IMR-90 (cell line): ENCODE measurements around the gene HACD4. TPM values are rescaled to one million over a fixed set of nuclear protein-coding genes. Genes with fewer than 3 reads are reported as not detected.
A peak's percentile ranks its signal among the peaks of the same experiment; 100 is the strongest.

ENCODE experiments used
- ATAC-seq: fragments of 200-7000 bp; cut with Tn5 transposase; 2 replicates; pipeline ENCODE4 v1.9.1; 2020; ENCODE audit warnings: low read depth, mild to moderate bottlenecking, moderate library complexity
- BruUV-seq: library from RNA; stranded (reverse); fragments of 400-500 nt; replicated peaks from 2 replicates; lab custom pipeline; 2021; lab: Mats Ljungman, UMichigan
- CTCF ChIA-PET: fragments of 300-600 bp; formaldehyde crosslinking; extraction: SDS; loops from one replicate; lab custom pipeline; 2021; ENCODE audit warnings: antibody characterized with exemption; lab: Yijun Ruan, JAX
- POLR2A ChIA-PET: fragments of 300-600 bp; sonication (Branson Sonifier 250); formaldehyde crosslinking; loops from one replicate; lab custom pipeline; 2022; ENCODE audit warnings: antibody characterized with exemption; ENCODE audit not compliant: unreplicated experiment; lab: Charles Lee
- DNase-seq: peaks from one replicate; pipeline ENCODE4 v3.0.0; 2013
- H2AFZ ChIP-seq: replicated peaks from 2 replicates; pipeline ENCODE3; 2013; ENCODE audit warnings: low read length, mild to moderate bottlenecking; ENCODE audit not compliant: poor library complexity
- H2AK5ac ChIP-seq: 2 replicates; pipeline ENCODE4 v1.6.1; 2013; ENCODE audit warnings: low read depth, low read length, inconsistent platforms
- H2AK9ac ChIP-seq: replicated peaks from 2 replicates; pipeline ENCODE3; 2013; ENCODE audit warnings: mild to moderate bottlenecking, low read depth, low read length, moderate library complexity; ENCODE audit not compliant: poor library complexity
- H2BK120ac ChIP-seq: 2 replicates; pipeline ENCODE4 v1.6.1; 2013; ENCODE audit warnings: low read depth, low read length, inconsistent platforms
- H2BK15ac ChIP-seq: 3 replicates; pipeline ENCODE4 v1.6.1; 2013; ENCODE audit warnings: low read depth, low read length, inconsistent platforms
- H2BK20ac ChIP-seq: 2 replicates; pipeline ENCODE4 v1.6.1; 2013; ENCODE audit warnings: low read depth, mild to moderate bottlenecking, inconsistent platforms, low read length, moderate library complexity
- H2BK5ac ChIP-seq: 2 replicates; pipeline ENCODE4 v1.6.1; 2013; ENCODE audit warnings: mild to moderate bottlenecking, low read depth, low read length, inconsistent platforms; ENCODE audit not compliant: poor library complexity, severe bottlenecking
- H3K14ac ChIP-seq: replicated peaks from 2 replicates; pipeline ENCODE4 v1.6.1; 2013; ENCODE audit warnings: low read depth, low read length, inconsistent platforms
- H3K18ac ChIP-seq: 2 replicates; pipeline ENCODE4 v1.6.1; 2013; ENCODE audit warnings: low read depth, low read length, control low read depth
- H3K23ac ChIP-seq: 2 replicates; pipeline ENCODE4 v1.6.1; 2013; ENCODE audit warnings: low read depth, low read length, inconsistent platforms
- H3K27ac ChIP-seq: 2 replicates; pipeline ENCODE4 v1.5.1; 2013; ENCODE audit warnings: mild to moderate bottlenecking, control low read depth, low read length; ENCODE audit not compliant: insufficient read depth
- H3K27me3 ChIP-seq: 2 replicates; pipeline ENCODE4 v1.6.1; 2013; ENCODE audit warnings: low read length; ENCODE audit not compliant: control insufficient read depth, insufficient read depth
- H3K36me3 ChIP-seq: 2 replicates; pipeline ENCODE4 v1.6.1; 2013; ENCODE audit warnings: low read length, mixed read lengths; ENCODE audit not compliant: control insufficient read depth, insufficient read depth
- H3K4ac ChIP-seq: 2 replicates; pipeline ENCODE4 v1.6.1; 2013; ENCODE audit warnings: low read depth, low read length, inconsistent platforms
- H3K4me1 ChIP-seq: 2 replicates; pipeline ENCODE4 v1.6.1; 2013; ENCODE audit warnings: low read length, mixed read lengths; ENCODE audit not compliant: control insufficient read depth, insufficient read depth
- H3K4me2 ChIP-seq: 2 replicates; pipeline ENCODE4 v1.6.1; 2013; ENCODE audit warnings: low read depth, mild to moderate bottlenecking, control low read depth, low read length, moderate library complexity
- H3K4me3 ChIP-seq: 2 replicates; pipeline ENCODE4 v1.5.1; 2013; ENCODE audit warnings: low read depth, mild to moderate bottlenecking, control low read depth, low read length, moderate library complexity; ENCODE audit not compliant: insufficient read depth
- H3K56ac ChIP-seq: 2 replicates; pipeline ENCODE4 v1.6.1; 2013; ENCODE audit warnings: low read length, inconsistent platforms; ENCODE audit not compliant: insufficient read depth; ENCODE audit errors: extremely low read depth
- H3K79me1 ChIP-seq, 2 experiments: 2 replicates each; pipeline ENCODE4 v1.6.1; 2013; ENCODE audit warnings: low read length in 2 of 2, inconsistent platforms in 1 of 2, low read depth in 1 of 2
- H3K9ac ChIP-seq: 2 replicates; pipeline ENCODE4 v1.6.1; 2013; ENCODE audit warnings: low read depth, low read length, control low read depth
- H3K9me1 ChIP-seq: 2 replicates; pipeline ENCODE4 v1.6.1; 2013; ENCODE audit warnings: low read length, inconsistent platforms; ENCODE audit not compliant: insufficient read depth
- H3K9me3 ChIP-seq: 2 replicates; pipeline ENCODE4 v1.6.1; 2013; ENCODE audit warnings: low read length; ENCODE audit not compliant: control insufficient read depth, insufficient read depth
- H4K20me1 ChIP-seq: 2 replicates; pipeline ENCODE4 v1.6.1; 2013; ENCODE audit warnings: low read length, inconsistent platforms; ENCODE audit not compliant: insufficient read depth
- H4K5ac ChIP-seq: 2 replicates; pipeline ENCODE4 v1.6.1; 2013; ENCODE audit warnings: mild to moderate bottlenecking, low read depth, low read length, control low read depth
- H4K8ac ChIP-seq, 2 experiments: 2 replicates each; pipeline ENCODE4 v1.6.1; 2013; ENCODE audit warnings: low read depth in 2 of 2, low read length in 2 of 2, control low read depth in 1 of 2, inconsistent platforms in 1 of 2
- H4K91ac ChIP-seq: 2 replicates; pipeline ENCODE4 v1.6.1; 2013; ENCODE audit warnings: low read depth, low read length, inconsistent platforms; ENCODE audit not compliant: insufficient read depth
- CEBPB ChIP-seq: IDR thresholded peaks from 2 replicates; pipeline ENCODE4 v1.6.1; 2012; ENCODE audit warnings: low read depth, low read length, improper control_type of control experiment
- CHD1 ChIP-seq: IDR thresholded peaks from 2 replicates; pipeline ENCODE4 v1.6.1; 2012; ENCODE audit warnings: low read depth, low read length, improper control_type of control experiment
- FOS ChIP-seq: fragments of 150-350 bp; IDR thresholded peaks from 2 replicates; pipeline ENCODE4 v1.6.1; 2016; ENCODE audit warnings: low read depth, low read length
- MAFK ChIP-seq: IDR thresholded peaks from 2 replicates; pipeline ENCODE4 v1.6.1; 2012; ENCODE audit warnings: low read depth, low read length, improper control_type of control experiment
- MAZ ChIP-seq: IDR thresholded peaks from 2 replicates; pipeline ENCODE4 v1.6.1; 2012; ENCODE audit warnings: low read depth, mild to moderate bottlenecking, low read length, improper control_type of control experiment, moderate library complexity, borderline replicate concordance
- MXI1 ChIP-seq: IDR thresholded peaks from 2 replicates; pipeline ENCODE4 v1.6.1; 2012; ENCODE audit warnings: low read depth, mild to moderate bottlenecking, low read length, moderate library complexity, borderline replicate concordance
- NFE2L2 ChIP-seq: fragments of 150-350 bp; IDR thresholded peaks from 2 replicates; pipeline ENCODE4 v1.6.1; 2016; ENCODE audit warnings: low read depth, mild to moderate bottlenecking, low read length
- POLR2A ChIP-seq: IDR thresholded peaks from 2 replicates; pipeline ENCODE4 v1.6.1; 2012; ENCODE audit warnings: mild to moderate bottlenecking, low read depth, low read length
- RAD21 ChIP-seq: IDR thresholded peaks from 2 replicates; pipeline ENCODE4 v1.6.1; 2012; ENCODE audit warnings: low read length, improper control_type of control experiment
- RCOR1 ChIP-seq: IDR thresholded peaks from 2 replicates; pipeline ENCODE4 v1.6.1; 2012; ENCODE audit warnings: mild to moderate bottlenecking, low read length, improper control_type of control experiment; ENCODE audit not compliant: insufficient replicate concordance
- RFX5 ChIP-seq: IDR thresholded peaks from 2 replicates; pipeline ENCODE4 v1.8.0; 2012; ENCODE audit warnings: low read depth, mild to moderate bottlenecking, low read length, moderate library complexity
- SMC3 ChIP-seq: fragments of 150-350 bp; IDR thresholded peaks from 2 replicates; pipeline ENCODE4 v1.6.1; 2016; ENCODE audit warnings: low read depth, mild to moderate bottlenecking, antibody characterized with exemption, low read length, moderate library complexity
- WGBS, 2 experiments: methylation state at CpG; one replicate each; pipeline versions ENCODE4 v1.1.5 to v1.1.7; 2013; ENCODE audit warnings: missing lambda C conversion rate in 2 of 2; ENCODE audit not compliant: insufficient read length in 1 of 2; ENCODE audit errors: extremely low coverage in 2 of 2; 5-methylcytosine and 5-hydroxymethylcytosine counted together
- dilution Hi-C: fragments of 300-500 bp; cut with HindIII; formaldehyde crosslinking; loops from one replicate; pipeline ENCODE4 v1.14.3; 2018; ENCODE audit warnings: low sequenced_read_pairs; ENCODE audit not compliant: unreplicated experiment
- in situ Hi-C: fragments of 300-500 bp; cut with MboI; formaldehyde crosslinking; loops from 3 replicates; pipeline ENCODE4 v1.14.3; 2019; ENCODE audit warnings: low sequenced_read_pairs, inconsistent platforms, mixed read lengths
- intact Hi-C: fragments of 100-400 bp; cut with micrococcal nuclease; formaldehyde crosslinking; loops from 2 replicates; pipeline ENCODE4 v1.10.0; 2022
- polyA plus RNA-seq, 3 experiments: library from polyadenylated mRNA; depleted of rRNA; stranded (reverse); fragments of >200 nt; gene quantifications; 2 replicates each; pipeline ENCODE4 v1.2.3, GENCODE V29; 2012; ENCODE audit warnings: low replicate concordance in 1 of 3
- total RNA-seq: library from RNA; depleted of rRNA; stranded (reverse); fragments of >200 nt; gene quantifications from 2 replicates; pipeline ENCODE4 v1.2.3, GENCODE V29; 2012
- TF ChIP-seq, protein P1 (sequence below): fragments of 150-350 bp; IDR thresholded peaks from 2 replicates; pipeline ENCODE4 v1.6.1; 2016; ENCODE audit warnings: low read depth, mild to moderate bottlenecking, low read length, moderate library complexity, borderline replicate concordance
- TF ChIP-seq, protein P2 (sequence below): conservative IDR thresholded peaks from 2 replicates; pipeline ENCODE4 v1.5.1; 2012; ENCODE audit warnings: mild to moderate bottlenecking, low read depth, low read length, improper control_type of control experiment
- TF ChIP-seq, protein P3 (sequence below): fragments of 150-350 bp; IDR thresholded peaks from 2 replicates; pipeline ENCODE4 v1.6.1; 2017; ENCODE audit warnings: mild to moderate bottlenecking, antibody characterized with exemption, low read length, low read depth

Gene HACD4
- total and polyA plus RNA-seq, 2 of the 4 experiments (the other 2 are of a cell fraction): 1.9 to 2.2 TPM

DNA sequence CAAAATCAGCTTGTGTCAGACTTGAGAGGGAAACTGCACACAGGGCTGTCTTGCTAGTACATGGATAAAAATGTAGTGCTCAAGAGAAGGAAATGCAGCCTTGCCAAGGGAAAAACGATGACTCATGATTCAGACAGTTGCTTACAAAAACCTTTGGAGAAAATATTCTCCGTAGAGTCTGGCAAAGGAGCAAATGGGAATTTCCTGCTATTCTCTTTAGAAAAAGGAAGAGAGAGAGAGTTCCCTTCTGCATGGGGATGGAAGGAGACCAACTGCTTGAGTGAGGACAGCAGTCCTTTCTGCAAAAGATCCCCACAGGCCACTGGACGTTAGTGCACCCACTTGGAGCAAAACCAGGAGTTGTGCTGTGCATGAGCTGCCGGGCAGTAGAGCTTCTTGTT is 38.7 kb upstream of the HACD4 start:
- H2BK20ac ChIP-seq: peak overlapping the region; percentile 27; the same call in 1 of the 2 replicates
- TF ChIP-seq, protein P1, sequence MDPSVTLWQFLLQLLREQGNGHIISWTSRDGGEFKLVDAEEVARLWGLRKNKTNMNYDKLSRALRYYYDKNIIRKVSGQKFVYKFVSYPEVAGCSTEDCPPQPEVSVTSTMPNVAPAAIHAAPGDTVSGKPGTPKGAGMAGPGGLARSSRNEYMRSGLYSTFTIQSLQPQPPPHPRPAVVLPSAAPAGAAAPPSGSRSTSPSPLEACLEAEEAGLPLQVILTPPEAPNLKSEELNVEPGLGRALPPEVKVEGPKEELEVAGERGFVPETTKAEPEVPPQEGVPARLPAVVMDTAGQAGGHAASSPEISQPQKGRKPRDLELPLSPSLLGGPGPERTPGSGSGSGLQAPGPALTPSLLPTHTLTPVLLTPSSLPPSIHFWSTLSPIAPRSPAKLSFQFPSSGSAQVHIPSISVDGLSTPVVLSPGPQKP: no peak
- TF ChIP-seq, protein P2, sequence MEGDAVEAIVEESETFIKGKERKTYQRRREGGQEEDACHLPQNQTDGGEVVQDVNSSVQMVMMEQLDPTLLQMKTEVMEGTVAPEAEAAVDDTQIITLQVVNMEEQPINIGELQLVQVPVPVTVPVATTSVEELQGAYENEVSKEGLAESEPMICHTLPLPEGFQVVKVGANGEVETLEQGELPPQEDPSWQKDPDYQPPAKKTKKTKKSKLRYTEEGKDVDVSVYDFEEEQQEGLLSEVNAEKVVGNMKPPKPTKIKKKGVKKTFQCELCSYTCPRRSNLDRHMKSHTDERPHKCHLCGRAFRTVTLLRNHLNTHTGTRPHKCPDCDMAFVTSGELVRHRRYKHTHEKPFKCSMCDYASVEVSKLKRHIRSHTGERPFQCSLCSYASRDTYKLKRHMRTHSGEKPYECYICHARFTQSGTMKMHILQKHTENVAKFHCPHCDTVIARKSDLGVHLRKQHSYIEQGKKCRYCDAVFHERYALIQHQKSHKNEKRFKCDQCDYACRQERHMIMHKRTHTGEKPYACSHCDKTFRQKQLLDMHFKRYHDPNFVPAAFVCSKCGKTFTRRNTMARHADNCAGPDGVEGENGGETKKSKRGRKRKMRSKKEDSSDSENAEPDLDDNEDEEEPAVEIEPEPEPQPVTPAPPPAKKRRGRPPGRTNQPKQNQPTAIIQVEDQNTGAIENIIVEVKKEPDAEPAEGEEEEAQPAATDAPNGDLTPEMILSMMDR: peak; percentile 14; the same call in 1 of the 2 replicates
- TF ChIP-seq CHD1 (no peak), FOS (peak; percentile 94), NFE2L2 (peak; percentile 84), POLR2A (no peak), MAZ (no peak), MAFK (peak; percentile 91), SMC3 (no peak), RFX5 (no peak), RAD21 (no peak), MXI1 (no peak), CEBPB (peak; percentile 19; the same call in 1 of the 2 replicates), RCOR1 (no peak)
- TF ChIP-seq, protein P3, sequence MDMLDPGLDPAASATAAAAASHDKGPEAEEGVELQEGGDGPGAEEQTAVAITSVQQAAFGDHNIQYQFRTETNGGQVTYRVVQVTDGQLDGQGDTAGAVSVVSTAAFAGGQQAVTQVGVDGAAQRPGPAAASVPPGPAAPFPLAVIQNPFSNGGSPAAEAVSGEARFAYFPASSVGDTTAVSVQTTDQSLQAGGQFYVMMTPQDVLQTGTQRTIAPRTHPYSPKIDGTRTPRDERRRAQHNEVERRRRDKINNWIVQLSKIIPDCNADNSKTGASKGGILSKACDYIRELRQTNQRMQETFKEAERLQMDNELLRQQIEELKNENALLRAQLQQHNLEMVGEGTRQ: no peak

More for the DNA sequence above, 38.7 kb upstream of the HACD4 start:
- Histone ChIP-seq H3K14ac (peak overlapping the region; percentile 83; the same call in 1 of the 2 replicates), H4K5ac (no peak overlapping the region), H3K4me3 (no peak overlapping the region), H3K9me1 (no peaks in the 10 kb centered on the region; the same call in 1 of the 2 replicates), H3K27me3 (no peaks in the 10 kb centered on the region), H2BK15ac (0 out of 3 replicates have a peak overlapping the region, but pooled peaks have one; percentile 53), H4K20me1 (no peaks in the 10 kb centered on the region; the same call in 1 of the 2 replicates), H2AFZ (peak overlapping the region; percentile 87), H3K4me1 (peaks cover 2% of the 10 kb centered on the region), H3K27ac (peak overlapping the region; percentile 76), H3K9ac (no peak overlapping the region), H3K9me3 (no peaks in the 10 kb centered on the region), H2AK9ac (no peak overlapping the region), H3K23ac (no peak overlapping the region), H3K36me3 (no peaks in the 10 kb centered on the region), H3K4me2 (peak overlapping the region; percentile 88), H3K79me1 (no peaks in the 10 kb centered on the region), H3K18ac (no peak overlapping the region), H3K4ac (peak overlapping the region; percentile 55; the same call in 1 of the 2 replicates), H2BK5ac (no peak overlapping the region), H4K8ac (0 out of 4 replicates have a peak overlapping the region, but pooled peaks of 1 of the 2 experiments have one; percentile 49), H4K91ac (peak overlapping the region; percentile 26; the same call in 1 of the 2 replicates), H3K56ac (no peak overlapping the region), H2BK120ac (peak overlapping the region; percentile 78), H2AK5ac (no peak overlapping the region)
- DNase-seq: peak; percentile 98
- dilution Hi-C loops (no loop called here), intact Hi-C loops (no loop called here), in situ Hi-C loops (no loop called here)
- ChIA-PET POLR2A (interaction anchor here (0.6 kb wide), 1 partner anchor 412 kb away, joined by 4 read pairs; no protein-coding TSS in a partner anchor), CTCF (interaction anchor here (0.6 to 0.9 kb wide), 4 partner anchors 9 to 55 kb away, joined by 3 to 4 read pairs (median 4); no protein-coding TSS in a partner anchor)
- no CpG with 5 or more reads among the region's 4 CpGs for WGBS, 2 experiments
- BruUV-seq: no TSS peak
- peak; percentile 99 for ATAC-seq
